ENCODE results near the gene NIPBL.
"Not testable (repeated sequence)": the region's sequence is repeated elsewhere in the genome, so short reads cannot be mapped to it uniquely, and the experiment has no call there.

The NIPBL gene

GRCh38 chr5:36950586-36951457, 74.3 kb downstream of the NIPBL start:
- DNase-seq = no peak

GRCh38 chr5:36953043-36953442, 76.5 kb downstream of the NIPBL start:
- DNase-seq = no peak

- DNase-seq = no peak
Observed at GRCh38 chr5:36957953-36958537, 81.5 kb downstream of the NIPBL start.

GRCh38 chr5:36958612-36959011, 82.0 kb downstream of the NIPBL start:
- no peak for DNase-seq

GRCh38 chr5:36965179-36965578, 88.6 kb downstream of the NIPBL start:
- no peak for DNase-seq

- no peak for DNase-seq
Observed at GRCh38 chr5:36969700-36970395, 93.3 kb downstream of the NIPBL start.

GRCh38 chr5:36978196-36978595, 101.6 kb downstream of the NIPBL start:
- DNase-seq = no peak

- no peak for DNase-seq
Observed at GRCh38 chr5:36982146-36982545, 105.6 kb downstream of the NIPBL start.

GRCh38 chr5:36985387-36985786, 108.8 kb downstream of the NIPBL start:
- no peak for DNase-seq

- DNase-seq = no peak
Observed at GRCh38 chr5:36988396-36988795, 111.8 kb downstream of the NIPBL start.

GRCh38 chr5:36998578-36998977, 122.0 kb downstream of the NIPBL start:
- DNase-seq = no peak

GRCh38 chr5:37002176-37002751, 125.7 kb downstream of the NIPBL start:
- no peak for DNase-seq

GRCh38 chr5:37005252-37005651, 128.7 kb downstream of the NIPBL start:
- no peak for DNase-seq

- DNase-seq = no peak
Observed at GRCh38 chr5:37005946-37006540, 129.5 kb downstream of the NIPBL start.

GRCh38 chr5:37013181-37013580, 136.6 kb downstream of the NIPBL start:
- DNase-seq = not testable (repeated sequence)

GRCh38 chr5:37014321-37014720, 137.8 kb downstream of the NIPBL start:
- DNase-seq = no peak

GRCh38 chr5:37015795-37016666, 139.5 kb downstream of the NIPBL start:
- no peak for DNase-seq

- DNase-seq = no peak
Observed at GRCh38 chr5:37028910-37029309, 152.3 kb downstream of the NIPBL start.

GRCh38 chr5:37029436-37029835, 152.9 kb downstream of the NIPBL start:
- DNase-seq = no peak

GRCh38 chr5:37034955-37035354, 158.4 kb downstream of the NIPBL start:
- DNase-seq = no peak

GRCh38 chr5:37037840-37038239, 161.3 kb downstream of the NIPBL start:
- DNase-seq = no peak

GRCh38 chr5:37039824-37040223, 163.3 kb downstream of the NIPBL start:
- no peak for DNase-seq

Measured in stimulated activated CD4-positive, alpha-beta T cell treated with anti-CD3 and anti-CD28 coated beads, Interleukin-4, amount 100 ng/mL, for 1 hour (primary cell).